ENCODE measurements around the gene MTMR8.
"Not testable (repeated sequence)": the region's sequence is repeated elsewhere in the genome, so short reads cannot be mapped to it uniquely, and the experiment has no call there.

Gene MTMR8

DNA sequence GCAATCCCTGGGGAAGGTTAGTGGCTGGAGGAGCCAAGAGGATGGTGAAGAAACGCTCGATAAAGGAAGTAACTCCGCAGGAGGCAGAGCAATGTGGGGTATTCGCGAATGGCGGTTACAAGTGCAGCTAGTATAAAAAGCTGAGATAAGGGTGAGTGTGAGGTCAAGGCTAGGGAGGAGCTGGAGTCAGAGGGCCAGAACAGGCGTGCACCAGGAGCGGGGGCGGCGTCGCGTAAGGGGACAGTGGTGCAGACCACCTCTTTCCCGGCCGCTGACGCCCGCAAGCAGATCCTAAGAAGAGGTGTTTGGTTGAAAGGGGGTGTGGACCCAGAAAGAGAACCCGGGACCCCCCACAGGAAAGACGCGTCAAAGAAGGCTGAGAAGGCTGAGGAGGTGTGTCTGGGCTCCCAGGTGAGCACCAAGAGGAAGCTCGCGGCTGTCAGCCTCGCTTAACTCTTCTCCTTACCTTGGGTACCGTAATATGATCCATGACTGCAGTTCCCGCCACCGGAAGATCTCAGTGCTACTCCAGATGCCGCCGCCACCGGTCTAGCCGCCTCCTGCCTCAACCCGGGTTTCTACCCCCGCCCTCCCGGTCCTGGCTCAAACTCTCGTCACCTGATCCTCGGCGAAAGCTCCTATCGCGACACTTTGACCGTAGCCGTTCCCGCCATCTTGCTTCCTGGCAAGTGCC, at the start of gene MTMR8:
TSS of gene MTMR8 (minus strand) at position 579 of the 694 bp plus-strand sequence. CDS start at position 490, 89 bp downstream.
- peak; percentile 29 to 63 for DNase-seq (ENCODE audit: low read depth in 2 of 2)

- DNase-seq (ENCODE audit: low read depth in 2 of 2): no peak
Measured at GRCh38 chrX:64439551-64439950, 44.3 kb upstream of the MTMR8 start.

DNA sequence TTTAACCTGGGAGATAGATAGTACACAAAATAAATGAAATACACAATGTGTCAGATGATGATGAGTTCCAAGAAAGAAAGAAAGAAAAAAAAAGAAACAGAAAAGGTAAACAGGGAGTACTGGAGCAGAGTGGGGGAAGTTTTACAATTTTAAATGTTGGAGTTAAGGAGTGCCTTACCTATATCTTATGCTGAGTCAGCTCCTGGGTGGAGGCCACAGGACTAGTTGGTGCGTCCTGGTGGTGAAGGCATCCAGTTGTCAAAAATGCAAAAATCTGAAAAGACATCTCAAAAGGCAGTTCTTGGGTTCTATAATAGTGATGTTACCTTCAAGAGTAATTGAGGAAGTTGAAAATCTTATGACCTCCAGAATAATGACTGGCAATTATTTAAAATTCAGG, 42.4 kb upstream of the MTMR8 start:
- no peak for DNase-seq (ENCODE audit: low read depth in 2 of 2)

DNA sequence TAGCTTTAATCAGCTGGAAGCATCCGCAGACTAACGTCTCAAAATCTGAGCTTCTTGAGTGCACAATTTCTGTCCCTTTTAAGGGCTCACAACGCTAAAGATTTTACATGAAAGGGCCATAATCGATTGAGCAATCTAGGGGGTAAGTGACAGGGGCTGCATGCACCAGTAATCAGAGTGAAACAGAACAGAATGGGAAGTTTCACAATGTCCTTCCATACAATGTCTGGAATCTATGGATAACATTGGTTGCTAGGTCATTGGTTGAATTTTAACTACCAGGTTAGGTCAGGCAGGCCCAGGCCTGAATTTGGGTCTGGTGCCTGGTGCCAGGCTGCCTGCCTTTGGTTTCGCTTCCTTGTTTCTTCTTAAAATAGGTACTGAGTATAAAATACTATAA, 42.0 kb upstream of the MTMR8 start:
- DNase-seq (ENCODE audit: low read depth in 2 of 2): no peak

DNA sequence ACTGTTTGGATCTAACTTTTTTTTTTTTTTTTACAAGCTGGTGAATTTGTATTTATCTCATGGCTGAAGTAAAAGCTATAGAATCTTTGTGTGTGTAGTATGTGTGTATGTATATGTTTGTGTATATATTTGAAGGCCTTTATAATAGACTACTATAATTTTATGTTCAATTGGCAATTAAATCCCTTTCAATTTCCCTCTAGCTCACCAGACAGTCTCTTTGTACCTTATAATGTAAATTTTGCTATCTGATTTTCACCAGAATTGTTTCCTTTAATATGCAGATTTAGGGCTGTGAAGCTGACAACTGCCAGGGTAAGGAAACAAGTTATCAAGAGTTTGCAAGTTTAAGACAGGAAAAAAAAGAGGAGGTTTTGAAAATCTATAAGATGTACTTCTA, 33.1 kb upstream of the MTMR8 start:
- no peak for DNase-seq (ENCODE audit: low read depth in 2 of 2)

DNA sequence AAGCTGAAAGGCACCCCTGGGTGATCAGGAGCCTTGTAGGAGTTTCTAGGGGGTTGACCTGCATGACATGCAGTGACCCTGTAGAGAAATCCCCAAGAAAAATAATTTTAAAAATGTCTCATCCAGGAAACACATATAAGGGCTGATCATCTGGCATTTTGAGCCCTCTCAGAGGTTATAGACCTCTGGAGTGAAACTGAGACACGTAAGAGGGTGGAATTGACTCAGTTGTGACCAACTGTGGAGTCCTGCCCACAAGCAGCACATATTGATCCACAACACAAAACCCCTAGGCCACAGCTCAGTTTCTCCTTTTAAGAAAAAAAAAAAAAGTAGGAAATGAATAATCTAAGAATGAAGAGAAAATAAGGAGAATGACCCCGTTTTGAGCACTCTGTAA, 32.5 kb upstream of the MTMR8 start:
- no peak for DNase-seq (ENCODE audit: low read depth in 2 of 2)

- DNase-seq (ENCODE audit: low read depth in 2 of 2): no peak
Measured at GRCh38 chrX:64427281-64427680, 32.0 kb upstream of the MTMR8 start.

DNA sequence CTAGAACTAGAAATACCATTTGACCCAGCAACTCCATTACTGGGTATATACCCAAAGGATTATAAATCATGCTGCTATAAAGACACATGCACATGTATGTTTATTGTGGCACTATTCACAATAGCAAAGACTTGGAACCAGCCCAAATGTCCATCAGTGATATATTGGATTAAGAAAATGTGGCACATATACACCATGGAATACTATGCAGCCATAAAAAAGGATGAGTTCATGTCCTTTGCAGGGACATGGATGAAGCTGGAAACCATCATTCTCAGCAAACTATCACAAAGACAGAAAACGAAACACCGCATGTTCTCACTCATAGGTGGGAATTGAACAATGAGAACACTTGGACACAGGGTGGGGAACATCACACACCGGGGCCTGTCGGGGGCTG, 14.5 kb upstream of the MTMR8 start:
- DNase-seq (ENCODE audit: low read depth in 2 of 2): not testable (repeated sequence)

- DNase-seq (ENCODE audit: low read depth in 2 of 2): no peak
Measured at GRCh38 chrX:64398088-64398487, 2.8 kb upstream of the MTMR8 start.

- DNase-seq (ENCODE audit: low read depth in 2 of 2): no peak
Measured at GRCh38 chrX:64395568-64395929, 297 bp upstream of the MTMR8 start.

DNA sequence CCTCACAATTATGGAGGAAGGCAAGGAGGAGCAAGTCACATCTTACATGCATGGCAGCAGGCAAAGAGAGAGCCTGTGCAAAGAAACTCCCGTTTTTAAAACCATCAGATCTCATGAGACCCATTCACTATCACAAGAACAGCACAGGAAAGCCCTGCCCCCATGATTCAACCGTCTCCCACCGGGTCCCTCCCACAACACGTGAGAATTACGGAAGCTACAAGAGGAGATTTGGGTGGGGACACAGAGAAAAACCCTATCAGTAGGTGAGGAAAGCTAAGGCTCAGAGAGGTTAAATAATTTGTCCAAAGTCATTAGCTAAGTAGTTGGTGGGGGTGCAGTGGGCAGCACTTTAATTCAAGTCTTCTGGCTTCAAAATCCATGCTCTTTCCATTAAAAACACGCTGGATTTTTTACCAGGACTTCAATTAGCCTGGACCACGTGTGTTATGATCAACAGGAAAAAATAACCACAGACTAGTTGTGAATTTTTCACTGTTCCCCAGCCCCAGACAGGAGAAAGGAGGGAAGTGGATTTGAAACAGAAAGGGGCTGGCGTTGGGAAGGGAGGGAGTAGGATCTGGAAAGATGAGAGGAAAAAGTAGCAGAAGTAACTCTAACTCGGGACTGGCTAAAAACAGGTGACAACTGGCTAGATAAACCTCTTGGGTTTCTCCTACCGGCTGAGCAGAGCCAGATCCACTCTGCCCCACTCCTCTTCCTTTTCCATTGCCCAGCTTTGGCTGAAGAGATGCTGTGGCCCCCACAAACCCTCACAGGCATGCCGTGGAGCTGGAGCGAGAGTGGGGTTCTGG, 986 bp downstream of the MTMR8 start:
- no peak for DNase-seq (ENCODE audit: low read depth in 2 of 2)

GRCh38 chrX:64389489-64389888, 5.8 kb downstream of the MTMR8 start:
- DNase-seq (ENCODE audit: low read depth in 2 of 2): no peak

- not testable (repeated sequence) for DNase-seq (ENCODE audit: low read depth in 2 of 2)
Measured at GRCh38 chrX:64380789-64381188, 14.5 kb downstream of the MTMR8 start.

DNA sequence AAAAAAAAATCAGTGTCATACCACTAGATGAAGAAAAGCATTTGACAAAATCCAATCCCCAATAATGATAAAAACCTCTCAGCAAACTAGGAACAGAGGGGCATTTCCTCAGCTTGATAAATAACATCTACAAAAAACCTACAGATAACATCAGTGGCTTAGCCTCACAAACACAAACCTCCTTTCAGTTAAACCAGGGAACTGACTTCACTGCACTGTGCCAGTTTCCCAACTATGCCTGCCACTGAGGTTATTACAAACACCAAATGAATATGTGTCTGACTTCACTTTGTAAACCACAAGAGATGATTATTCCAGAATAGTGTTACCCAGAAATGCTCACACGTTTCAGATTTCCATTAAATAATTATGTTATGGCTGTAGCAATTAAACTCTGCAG, 15.3 kb downstream of the MTMR8 start:
- no peak for DNase-seq (ENCODE audit: low read depth in 2 of 2)

GRCh38 chrX:64377753-64378152, 17.5 kb downstream of the MTMR8 start:
- DNase-seq (ENCODE audit: low read depth in 2 of 2): no peak

GRCh38 chrX:64352081-64352480, 43.2 kb downstream of the MTMR8 start:
- no peak for DNase-seq (ENCODE audit: low read depth in 2 of 2)

GRCh38 chrX:64350521-64350920, 44.7 kb downstream of the MTMR8 start:
- no peak for DNase-seq (ENCODE audit: low read depth in 2 of 2)

- no peak for DNase-seq (ENCODE audit: low read depth in 2 of 2)
Measured at GRCh38 chrX:64350047-64350446, 45.2 kb downstream of the MTMR8 start.

DNA sequence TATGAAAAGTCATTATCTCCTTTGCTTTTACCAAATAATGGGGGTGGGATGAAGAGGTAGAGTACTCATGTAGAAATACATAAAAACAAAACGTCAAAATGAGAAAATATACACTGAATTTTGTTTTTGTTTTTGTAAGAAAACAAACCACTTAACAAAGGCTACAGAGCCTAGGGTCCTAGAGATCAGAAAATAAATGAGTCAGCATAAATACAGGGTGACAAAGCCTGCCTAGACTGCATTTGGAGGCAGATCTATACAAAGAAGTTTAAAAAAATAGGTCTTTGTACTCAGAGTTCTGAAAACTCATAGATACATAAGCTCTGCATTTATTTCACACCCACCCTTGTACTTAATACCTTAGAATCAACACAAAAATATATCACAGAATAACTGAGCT, 52.4 kb downstream of the MTMR8 start:
- DNase-seq (ENCODE audit: low read depth in 2 of 2): no peak

GRCh38 chrX:64338296-64338695, 57.0 kb downstream of the MTMR8 start:
- DNase-seq (ENCODE audit: low read depth in 2 of 2): no peak

DNA sequence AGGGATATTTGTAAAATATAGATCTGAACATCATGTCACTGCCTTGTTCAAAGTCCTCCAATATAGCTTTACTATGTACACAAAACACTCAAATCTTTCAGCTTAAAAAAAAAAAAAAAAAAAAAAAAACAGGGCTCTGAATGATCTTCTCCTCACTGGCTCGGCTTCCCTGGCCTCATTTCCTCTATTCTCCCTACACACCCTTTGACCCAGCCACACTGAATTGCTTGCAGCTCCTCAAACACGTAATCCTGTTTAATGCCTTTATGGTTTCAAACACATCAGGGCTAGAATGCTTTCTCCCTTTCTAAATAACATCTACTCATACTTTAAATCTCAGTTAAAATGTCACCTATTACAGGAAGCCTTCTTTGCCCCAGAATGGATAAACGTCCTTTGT, 60.8 kb downstream of the MTMR8 start:
- DNase-seq (ENCODE audit: low read depth in 2 of 2): no peak

GRCh38 chrX:64330284-64330683, 65.0 kb downstream of the MTMR8 start:
- no peak for DNase-seq (ENCODE audit: low read depth in 2 of 2)

- no peak for DNase-seq (ENCODE audit: low read depth in 2 of 2)
Measured at GRCh38 chrX:64321507-64321906, 73.7 kb downstream of the MTMR8 start.

Measured in stimulated activated CD8-positive, alpha-beta memory T cell treated with anti-CD3 and anti-CD28 coated beads, Interleukin-7, amount 100 ng/mL, for 1 hour (primary cell).